ENCODE results near the gene GAK. TPM values are rescaled to one million over a fixed set of nuclear protein-coding genes. Genes with fewer than 3 reads are reported as not detected.

The GAK gene
- total and polyA plus RNA-seq, 8 donors = 47.5 to 226 (median 64.8) TPM

DNA sequence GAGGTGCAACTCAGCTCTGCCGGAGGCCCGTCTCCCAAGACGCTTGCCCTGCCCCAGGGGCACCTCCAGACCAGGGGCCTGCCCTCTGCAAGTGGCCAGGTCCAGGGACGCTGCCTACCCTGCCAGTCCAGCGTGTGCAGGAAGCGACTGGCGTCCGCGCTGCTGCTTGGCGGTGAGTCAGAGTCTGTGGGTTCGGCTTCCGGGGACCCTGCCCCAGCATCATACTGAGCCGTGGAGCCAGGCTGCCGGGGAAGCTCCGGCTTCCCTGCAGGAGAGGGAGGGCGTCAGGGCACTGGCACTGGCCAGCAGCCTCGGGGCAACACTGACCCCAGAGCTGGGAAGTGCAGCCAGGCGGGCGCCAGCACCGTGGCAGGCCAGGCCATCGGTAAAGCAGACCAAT lies 63.7 kb downstream of the GAK start:
- peaks cover 0 to 49% (median 26%) of the 10 kb centered on the region in 3 donors for H3K36me3 ChIP-seq
- 97 to 98% methylated on average over 21 of the region's 21 CpGs for WGBS, 2 donors
- no peak for FAIRE-seq

DNA sequence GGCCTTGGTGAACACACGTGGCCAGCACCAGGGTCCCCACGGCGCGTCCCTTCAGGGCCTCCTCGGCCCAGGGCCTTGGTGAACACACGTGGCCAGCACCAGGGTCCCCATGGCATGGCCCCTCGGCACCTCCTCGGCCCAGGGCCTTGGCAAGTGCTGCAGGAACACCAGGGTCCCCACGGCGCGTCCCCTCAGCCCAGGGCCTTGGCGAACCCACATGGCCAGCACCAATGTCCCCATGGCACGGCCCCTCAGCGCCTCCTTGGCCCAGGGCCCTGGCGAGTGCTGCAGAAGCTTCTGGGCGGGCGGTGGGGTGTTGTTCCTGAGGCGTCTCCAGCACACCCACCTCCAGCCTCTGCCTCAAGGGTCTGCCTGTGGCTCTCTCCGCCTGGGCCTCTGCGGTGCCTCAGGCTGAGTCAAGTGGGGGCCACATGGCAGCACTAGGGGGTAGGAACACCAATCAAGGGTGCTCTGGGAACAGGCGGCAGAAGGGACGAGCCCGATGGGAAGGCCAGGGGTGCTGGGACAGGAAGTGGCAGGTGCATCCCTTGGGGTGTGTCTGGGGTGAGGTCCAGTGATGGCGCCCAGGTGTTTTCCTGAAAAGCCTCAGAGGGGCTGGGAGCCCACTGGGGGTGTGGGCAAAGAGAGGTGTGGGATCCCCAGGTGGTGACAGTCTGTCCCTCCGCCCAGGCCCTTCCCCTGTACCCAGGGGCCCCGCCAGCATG lies 64.4 kb downstream of the GAK start:
- WGBS, 2 donors = 91% methylated on average over 26 of the region's 26 CpGs
- TF ChIP-seq, protein P1, sequence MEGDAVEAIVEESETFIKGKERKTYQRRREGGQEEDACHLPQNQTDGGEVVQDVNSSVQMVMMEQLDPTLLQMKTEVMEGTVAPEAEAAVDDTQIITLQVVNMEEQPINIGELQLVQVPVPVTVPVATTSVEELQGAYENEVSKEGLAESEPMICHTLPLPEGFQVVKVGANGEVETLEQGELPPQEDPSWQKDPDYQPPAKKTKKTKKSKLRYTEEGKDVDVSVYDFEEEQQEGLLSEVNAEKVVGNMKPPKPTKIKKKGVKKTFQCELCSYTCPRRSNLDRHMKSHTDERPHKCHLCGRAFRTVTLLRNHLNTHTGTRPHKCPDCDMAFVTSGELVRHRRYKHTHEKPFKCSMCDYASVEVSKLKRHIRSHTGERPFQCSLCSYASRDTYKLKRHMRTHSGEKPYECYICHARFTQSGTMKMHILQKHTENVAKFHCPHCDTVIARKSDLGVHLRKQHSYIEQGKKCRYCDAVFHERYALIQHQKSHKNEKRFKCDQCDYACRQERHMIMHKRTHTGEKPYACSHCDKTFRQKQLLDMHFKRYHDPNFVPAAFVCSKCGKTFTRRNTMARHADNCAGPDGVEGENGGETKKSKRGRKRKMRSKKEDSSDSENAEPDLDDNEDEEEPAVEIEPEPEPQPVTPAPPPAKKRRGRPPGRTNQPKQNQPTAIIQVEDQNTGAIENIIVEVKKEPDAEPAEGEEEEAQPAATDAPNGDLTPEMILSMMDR (IDR thresholded peaks at IDR 0.05) = no peak
- H3K27ac ChIP-seq = no peak overlapping the region
- peaks cover 3 to 54% (median 26%) of the 10 kb centered on the region in 3 donors for H3K36me3 ChIP-seq
- peak in 1 of 6 donors; percentile 71 for DNase-seq
- no peaks in the 10 kb centered on the region for H3K9me3 ChIP-seq
- no peaks in the 10 kb centered on the region for H3K27me3 ChIP-seq
- ATAC-seq = no peak
- intact Hi-C loops (cut with DNase I) = no loop called here
- H3K4me3 ChIP-seq = no peak overlapping the region
- no peak for FAIRE-seq
- H3K4me1 ChIP-seq = no peaks in the 10 kb centered on the region

More for the DNA sequence above, 63.7 kb downstream of the GAK start:
- no peaks in the 10 kb centered on the region for H3K4me1 ChIP-seq
- DNase-seq = peak in 2 of 6 donors; percentile 19 to 65
- no peaks in the 10 kb centered on the region for H3K27me3 ChIP-seq
- no peak for ATAC-seq
- intact Hi-C loops (cut with DNase I) = no loop called here
- no peak overlapping the region for H3K4me3 ChIP-seq
- H3K9me3 ChIP-seq = no peaks in the 10 kb centered on the region
- TF ChIP-seq, protein P1 (IDR thresholded peaks at IDR 0.05) = no peak
- no peak overlapping the region for H3K27ac ChIP-seq

DNA sequence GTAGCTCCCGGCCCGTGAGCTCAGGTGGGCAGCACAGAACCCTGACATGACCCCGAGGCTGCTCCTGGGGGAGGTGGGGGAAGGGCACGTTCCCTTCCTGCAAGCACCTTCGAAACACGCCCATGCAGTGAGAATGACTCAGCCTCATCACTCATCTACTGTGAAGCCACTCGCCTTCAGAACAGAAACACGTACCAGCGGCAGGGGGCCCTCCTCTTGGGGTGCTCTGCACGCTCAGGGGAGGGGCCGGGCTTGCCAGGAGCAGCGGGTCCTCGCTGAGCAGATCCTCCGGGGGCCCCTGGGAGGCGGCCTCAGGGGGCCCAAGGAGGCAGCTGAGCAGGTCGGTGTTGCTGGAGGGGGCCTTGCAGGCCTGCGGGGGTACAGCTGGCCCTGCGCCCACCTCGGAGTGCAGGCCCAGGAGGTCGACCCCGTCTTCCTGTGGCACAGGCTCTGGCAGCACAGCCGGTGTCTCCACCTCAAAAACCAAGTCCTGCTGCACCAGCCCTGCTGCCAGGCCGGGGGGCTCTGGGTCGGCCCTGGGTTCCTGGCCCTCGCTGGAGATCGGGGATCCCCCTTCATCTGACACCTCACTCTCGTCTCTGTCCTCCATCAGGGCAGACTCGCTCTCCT lies 65.2 kb downstream of the GAK start:
- Histone ChIP-seq H3K27me3 (no peaks in the 10 kb centered on the region), H3K36me3 (peaks cover 3 to 54% (median 26%) of the 10 kb centered on the region in 3 donors), H3K4me3 (no peak overlapping the region), H3K27ac (no peak overlapping the region), H3K4me1 (no peaks in the 10 kb centered on the region), H3K9me3 (no peaks in the 10 kb centered on the region)
- DNase-seq (peak in 2 of 6 donors; percentile 22 to 68), FAIRE-seq (no peak), ATAC-seq (no peak)
- 92 to 93% methylated on average over 28 of the region's 28 CpGs for WGBS, 2 donors
- intact Hi-C loops (cut with DNase I) = no loop called here
- TF ChIP-seq, protein P1 (IDR thresholded peaks at IDR 0.05) = no peak

DNA sequence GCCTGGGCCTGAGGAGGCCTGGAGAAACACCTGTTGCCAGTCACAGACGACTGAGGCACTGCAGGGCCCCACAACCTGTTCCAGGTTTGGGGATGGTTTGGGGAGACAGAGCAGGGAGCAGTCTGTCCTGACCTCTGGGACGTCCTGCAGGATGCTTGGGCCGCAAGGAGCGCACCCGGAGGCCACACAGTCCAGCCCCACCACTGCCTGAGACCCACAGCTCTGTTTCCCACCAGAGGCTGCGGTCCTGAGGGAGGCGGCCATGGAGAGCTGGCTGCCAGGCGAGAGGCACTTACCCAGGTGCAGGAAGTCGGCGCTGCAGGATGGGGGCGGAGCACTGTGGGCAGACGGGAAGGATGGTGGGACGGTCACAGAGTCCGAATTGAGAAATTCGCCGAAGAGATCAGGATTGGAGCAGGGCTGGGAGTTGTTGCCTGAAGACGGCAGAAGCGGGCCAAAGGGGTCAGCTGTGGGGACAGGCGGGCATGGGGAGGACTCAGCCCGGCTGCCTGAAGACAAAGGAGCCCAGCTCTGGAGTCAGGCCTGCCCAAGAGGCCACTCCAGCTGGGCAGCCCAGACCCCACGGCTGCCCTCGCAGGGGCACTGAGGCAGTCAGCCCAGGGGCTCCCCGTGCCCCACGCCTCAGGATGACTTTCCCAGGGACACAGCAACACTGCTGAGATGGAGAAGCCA lies 65.9 kb downstream of the GAK start:
- H3K9me3 ChIP-seq = no peaks in the 10 kb centered on the region
- H3K27me3 ChIP-seq = no peaks in the 10 kb centered on the region
- DNase-seq (peak in 2 of 6 donors; percentile 16 to 55), FAIRE-seq (no peak), ATAC-seq (no peak)
- no peak overlapping the region for H3K27ac ChIP-seq
- H3K4me3 ChIP-seq = no peak overlapping the region
- intact Hi-C loops (cut with DNase I) = no loop called here
- H3K36me3 ChIP-seq = peaks cover 3 to 57% (median 26%) of the 10 kb centered on the region in 3 donors
- WGBS, 2 donors = 94 to 96% methylated on average over 22 to 24 of the region's 24 CpGs
- TF ChIP-seq, protein P1 (IDR thresholded peaks at IDR 0.05) = no peak
- no peaks in the 10 kb centered on the region for H3K4me1 ChIP-seq

All from pancreas (tissue), 10 donors.